Stomach (tissue), 9 donors: ENCODE data around the gene ZNF275. TPM values are rescaled to one million over a fixed set of nuclear protein-coding genes. Genes with fewer than 3 reads are reported as not detected.

Experiments
- DNase-seq, 2 donors: peaks; one replicate each; pipeline versions ENCODE4 v3.0.0 to v3.0.0-alpha.2; 2013 to 2019
- H3K27ac ChIP-seq, 5 donors: fragments of 200-600 bp in 4 of 5; sonication (generic) in 4 of 5; one replicate each; pipeline ENCODE4 v1.5.1; 2013 to 2019; ENCODE audit warnings: mild to moderate bottlenecking in 1 of 5, moderate library complexity in 1 of 5
- H3K27me3 ChIP-seq, 3 donors: fragments of 200-600 bp; sonication (generic); one replicate each; pipeline ENCODE4 v1.5.1; 2017 to 2019; ENCODE audit warnings: mixed run types in 1 of 3
- H3K36me3 ChIP-seq, 4 donors: fragments of 200-600 bp; sonication (generic); 1 replicate in 3 of 4; 2 replicates in 1 of 4; pipeline ENCODE4 v1.5.1; 2016 to 2019
- H3K4me1 ChIP-seq, 4 donors: fragments of 200-600 bp; sonication (generic); one replicate each; pipeline ENCODE4 v1.5.1; 2016 to 2019
- H3K4me3 ChIP-seq, 4 donors: fragments of 200-600 bp; sonication (generic) in 3 of 4; one replicate each; pipeline ENCODE4 v1.5.1; 2016 to 2019; ENCODE audit warnings: mild to moderate bottlenecking in 1 of 4
- H3K9me3 ChIP-seq, 4 donors: fragments of 200-600 bp; sonication (generic); one replicate each; pipeline ENCODE4 v1.5.1; 2016 to 2019
- EP300 ChIP-seq: sonication (generic); formaldehyde crosslinking; IDR thresholded peaks from one replicate; pipeline ENCODE4 v1.6.1; 2017; ENCODE audit warnings: antibody characterized with exemption
- POLR2A ChIP-seq, 4 donors: fragments of 450-650 bp; IDR thresholded peaks; one replicate each; pipeline ENCODE4 v1.6.1; 2016; ENCODE audit warnings: antibody characterized with exemption in 4 of 4, control low read depth in 2 of 4, mild to moderate bottlenecking in 1 of 4, moderate library complexity in 1 of 4
- POLR2AphosphoS5 ChIP-seq, 3 donors: sonication (generic); formaldehyde crosslinking; IDR thresholded peaks; one replicate each; pipeline ENCODE4 v1.6.1; 2016; ENCODE audit warnings: antibody characterized with exemption in 3 of 3
- WGBS, 5 donors: extraction: QIAGEN DNeasy Blood & Tissue Kit in 3 of 5; methylation state at CpG; one replicate each; pipeline versions ENCODE4 v1.1.5 to v1.1.7; 2013 to 2018; 5-methylcytosine and 5-hydroxymethylcytosine counted together
- intact Hi-C: fragments of 100-400 bp; cut with DNase I; formaldehyde crosslinking; loops from one replicate; pipeline ENCODE4 v1.15.1; 2023; ENCODE audit warnings: low total_unique reads
- polyA plus RNA-seq, 3 donors: library from polyadenylated mRNA; stranded (reverse); fragments of 200-250 nt; gene quantifications; one replicate each; pipeline ENCODE4 v1.2.3, GENCODE V29; 2013
- total RNA-seq, 5 donors: library from RNA; depleted of rRNA; stranded (reverse); fragments of >200 nt; gene quantifications; one replicate each; pipeline versions ENCODE4 v1.1.0 to v1.2.3, GENCODE V29; 2014 to 2016
- TF ChIP-seq, protein P1 (sequence below), 7 experiments: fragments of 450-650 bp in 4 of 7; fragments of 200-600 bp in 3 of 7; sonication (generic) in 3 of 7; IDR thresholded peaks; one replicate each; pipeline ENCODE4 v1.5.1; 2016 to 2019; ENCODE audit warnings: antibody characterized with exemption in 7 of 7, control low read depth in 2 of 7, mild to moderate bottlenecking in 1 of 7
- donor health status: healthy with polysubstance abuse.
- donor health status: Bipolar disorder and iron deficiency.
- donor health status: healthy.

Gene ZNF275
- total and polyA plus RNA-seq, 8 donors = 0.87 to 13.4 (median 3.7) TPM

- no peak overlapping the region for H3K4me3 ChIP-seq
- H3K9me3 ChIP-seq = peaks cover 0 to 10% (median 1%) of the 10 kb centered on the region in 4 donors
- no peak for DNase-seq
- no peak overlapping the region for H3K27ac ChIP-seq
- H3K36me3 ChIP-seq = no peaks in the 10 kb centered on the region
- 26 to 36% (median 30%) methylated on average over 3 of the region's 3 CpGs for WGBS, 5 donors
- TF ChIP-seq EP300 (no peak), POLR2AphosphoS5 (IDR thresholded peaks at IDR 0.05) (no peak), POLR2A (IDR thresholded peaks at IDR 0.05) (no peak)
- TF ChIP-seq, protein P1, sequence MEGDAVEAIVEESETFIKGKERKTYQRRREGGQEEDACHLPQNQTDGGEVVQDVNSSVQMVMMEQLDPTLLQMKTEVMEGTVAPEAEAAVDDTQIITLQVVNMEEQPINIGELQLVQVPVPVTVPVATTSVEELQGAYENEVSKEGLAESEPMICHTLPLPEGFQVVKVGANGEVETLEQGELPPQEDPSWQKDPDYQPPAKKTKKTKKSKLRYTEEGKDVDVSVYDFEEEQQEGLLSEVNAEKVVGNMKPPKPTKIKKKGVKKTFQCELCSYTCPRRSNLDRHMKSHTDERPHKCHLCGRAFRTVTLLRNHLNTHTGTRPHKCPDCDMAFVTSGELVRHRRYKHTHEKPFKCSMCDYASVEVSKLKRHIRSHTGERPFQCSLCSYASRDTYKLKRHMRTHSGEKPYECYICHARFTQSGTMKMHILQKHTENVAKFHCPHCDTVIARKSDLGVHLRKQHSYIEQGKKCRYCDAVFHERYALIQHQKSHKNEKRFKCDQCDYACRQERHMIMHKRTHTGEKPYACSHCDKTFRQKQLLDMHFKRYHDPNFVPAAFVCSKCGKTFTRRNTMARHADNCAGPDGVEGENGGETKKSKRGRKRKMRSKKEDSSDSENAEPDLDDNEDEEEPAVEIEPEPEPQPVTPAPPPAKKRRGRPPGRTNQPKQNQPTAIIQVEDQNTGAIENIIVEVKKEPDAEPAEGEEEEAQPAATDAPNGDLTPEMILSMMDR (IDR thresholded peaks at IDR 0.05) = no peak
- intact Hi-C loops = no loop called here
- peaks cover 0 to 9% (median 0%) of the 10 kb centered on the region in 3 donors for H3K27me3 ChIP-seq
- H3K4me1 ChIP-seq = no peaks in the 10 kb centered on the region
These were observed 37.3 kb downstream of the ZNF275 start for GRCh38 chrX:153371256-153371655.

GRCh38 chrX:153372949-153373348 lies 39.0 kb downstream of the ZNF275 start:
- intact Hi-C loops = no loop called here
- TF ChIP-seq, protein P1 (IDR thresholded peaks at IDR 0.05) = no peak
- no peak for TF ChIP-seq EP300
- no peak for TF ChIP-seq POLR2AphosphoS5 (IDR thresholded peaks at IDR 0.05)
- TF ChIP-seq POLR2A (IDR thresholded peaks at IDR 0.05) = no peak
- Histone ChIP-seq H3K27me3 (peaks cover 0 to 9% (median 0%) of the 10 kb centered on the region in 3 donors), H3K4me1 (no peaks in the 10 kb centered on the region), H3K36me3 (no peaks in the 10 kb centered on the region), H3K9me3 (peaks cover 0 to 15% (median 7%) of the 10 kb centered on the region in 4 donors), H3K27ac (no peak overlapping the region), H3K4me3 (no peak overlapping the region)
- no peak for DNase-seq

DNA sequence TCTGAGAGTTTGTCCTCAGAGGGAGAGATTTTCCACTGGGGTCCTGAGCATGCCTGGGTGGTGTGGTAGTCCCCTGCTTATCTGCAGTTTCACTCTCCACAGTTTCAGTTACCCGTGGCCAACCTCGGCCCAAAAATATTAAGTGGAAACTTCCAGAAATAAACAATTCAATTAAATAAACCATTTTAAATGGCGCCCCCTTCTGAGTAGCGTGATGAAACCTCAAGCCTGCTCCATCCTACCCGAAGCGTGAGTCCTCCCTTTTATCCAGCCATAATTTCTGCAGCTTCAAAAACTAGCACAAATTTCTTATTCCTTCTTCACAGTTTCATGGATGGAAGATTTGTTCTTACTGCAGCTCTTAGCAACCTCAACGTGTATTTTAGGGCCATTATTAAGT lies 40.5 kb downstream of the ZNF275 start:
- DNase-seq = no peak
- H3K36me3 ChIP-seq = no peaks in the 10 kb centered on the region
- WGBS, 5 donors = 52 to 65% (median 57%) methylated on average over 7 of the region's 7 CpGs
- H3K4me1 ChIP-seq = no peaks in the 10 kb centered on the region
- H3K27ac ChIP-seq = no peak overlapping the region
- peaks cover 0 to 26% (median 11%) of the 10 kb centered on the region in 4 donors for H3K9me3 ChIP-seq
- no peak overlapping the region for H3K4me3 ChIP-seq
- peaks cover 0 to 9% (median 0%) of the 10 kb centered on the region in 3 donors for H3K27me3 ChIP-seq
- TF ChIP-seq POLR2AphosphoS5 (IDR thresholded peaks at IDR 0.05) = no peak
- TF ChIP-seq POLR2A (IDR thresholded peaks at IDR 0.05) = no peak
- intact Hi-C loops = no loop called here

- no peak overlapping the region for H3K27ac ChIP-seq
- H3K9me3 ChIP-seq = peaks cover 0 to 26% (median 11%) of the 10 kb centered on the region in 4 donors
- peaks cover 0 to 9% (median 0%) of the 10 kb centered on the region in 3 donors for H3K27me3 ChIP-seq
- H3K4me1 ChIP-seq = no peaks in the 10 kb centered on the region
- no peak for DNase-seq
- H3K4me3 ChIP-seq = no peak overlapping the region
- H3K36me3 ChIP-seq = no peaks in the 10 kb centered on the region
- WGBS, 5 donors = 78 to 90% (median 85%) methylated on average over 5 of the region's 5 CpGs
- intact Hi-C loops = no loop called here
- no peak for TF ChIP-seq POLR2AphosphoS5 (IDR thresholded peaks at IDR 0.05)
- TF ChIP-seq, protein P1 (IDR thresholded peaks at IDR 0.05) = no peak
- no peak for TF ChIP-seq EP300
- TF ChIP-seq POLR2A (IDR thresholded peaks at IDR 0.05) = no peak
These were observed 41.6 kb downstream of the ZNF275 start for GRCh38 chrX:153375571-153375970.

GRCh38 chrX:153377727-153378126 lies 43.8 kb downstream of the ZNF275 start:
- no peak for TF ChIP-seq POLR2A (IDR thresholded peaks at IDR 0.05)
- no peak for TF ChIP-seq EP300
- TF ChIP-seq, protein P1 (IDR thresholded peaks at IDR 0.05) = no peak
- TF ChIP-seq POLR2AphosphoS5 (IDR thresholded peaks at IDR 0.05) = no peak
- H3K4me1 ChIP-seq = peaks cover 0 to 4% (median 0%) of the 10 kb centered on the region in 4 donors

More at GRCh38 chrX:153377727-153378126, 43.8 kb downstream of the ZNF275 start:
- WGBS, 5 donors = 79 to 95% (median 83%) methylated on average over 3 of the region's 3 CpGs
- Histone ChIP-seq H3K27ac (no peak overlapping the region), H3K9me3 (peaks cover 0 to 26% (median 11%) of the 10 kb centered on the region in 4 donors), H3K4me3 (no peak overlapping the region), H3K27me3 (peaks cover 0 to 5% (median 0%) of the 10 kb centered on the region in 3 donors), H3K36me3 (no peaks in the 10 kb centered on the region)
- DNase-seq = no peak
- intact Hi-C loops = no loop called here
